GM13977 (cell line): ENCODE measurements around the gene KLHL24.

Source experiments
- DNase-seq: peaks from one replicate; pipeline ENCODE4 v3.0.0; 2012; ENCODE audit warnings: low spot score
- in situ Hi-C: fragments of 300-500 bp; cut with MboI; formaldehyde crosslinking; loops from one replicate; pipeline ENCODE4 v1.12.0; 2022; ENCODE audit warnings: low sequenced_read_pairs, low pct_unique_long_range_greater_than_20kb, mixed read lengths, inconsistent platforms; ENCODE audit not compliant: unreplicated experiment
- TF ChIP-seq, protein P1 (sequence below): IDR thresholded peaks from 2 replicates; pipeline ENCODE4 v1.5.1; 2012; ENCODE audit warnings: mild to moderate bottlenecking, control low read depth; ENCODE audit not compliant: insufficient read depth; ENCODE audit errors: extremely low read depth, missing control alignments

KLHL24 gene, protein sequence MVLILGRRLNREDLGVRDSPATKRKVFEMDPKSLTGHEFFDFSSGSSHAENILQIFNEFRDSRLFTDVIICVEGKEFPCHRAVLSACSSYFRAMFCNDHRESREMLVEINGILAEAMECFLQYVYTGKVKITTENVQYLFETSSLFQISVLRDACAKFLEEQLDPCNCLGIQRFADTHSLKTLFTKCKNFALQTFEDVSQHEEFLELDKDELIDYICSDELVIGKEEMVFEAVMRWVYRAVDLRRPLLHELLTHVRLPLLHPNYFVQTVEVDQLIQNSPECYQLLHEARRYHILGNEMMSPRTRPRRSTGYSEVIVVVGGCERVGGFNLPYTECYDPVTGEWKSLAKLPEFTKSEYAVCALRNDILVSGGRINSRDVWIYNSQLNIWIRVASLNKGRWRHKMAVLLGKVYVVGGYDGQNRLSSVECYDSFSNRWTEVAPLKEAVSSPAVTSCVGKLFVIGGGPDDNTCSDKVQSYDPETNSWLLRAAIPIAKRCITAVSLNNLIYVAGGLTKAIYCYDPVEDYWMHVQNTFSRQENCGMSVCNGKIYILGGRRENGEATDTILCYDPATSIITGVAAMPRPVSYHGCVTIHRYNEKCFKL

DNA sequence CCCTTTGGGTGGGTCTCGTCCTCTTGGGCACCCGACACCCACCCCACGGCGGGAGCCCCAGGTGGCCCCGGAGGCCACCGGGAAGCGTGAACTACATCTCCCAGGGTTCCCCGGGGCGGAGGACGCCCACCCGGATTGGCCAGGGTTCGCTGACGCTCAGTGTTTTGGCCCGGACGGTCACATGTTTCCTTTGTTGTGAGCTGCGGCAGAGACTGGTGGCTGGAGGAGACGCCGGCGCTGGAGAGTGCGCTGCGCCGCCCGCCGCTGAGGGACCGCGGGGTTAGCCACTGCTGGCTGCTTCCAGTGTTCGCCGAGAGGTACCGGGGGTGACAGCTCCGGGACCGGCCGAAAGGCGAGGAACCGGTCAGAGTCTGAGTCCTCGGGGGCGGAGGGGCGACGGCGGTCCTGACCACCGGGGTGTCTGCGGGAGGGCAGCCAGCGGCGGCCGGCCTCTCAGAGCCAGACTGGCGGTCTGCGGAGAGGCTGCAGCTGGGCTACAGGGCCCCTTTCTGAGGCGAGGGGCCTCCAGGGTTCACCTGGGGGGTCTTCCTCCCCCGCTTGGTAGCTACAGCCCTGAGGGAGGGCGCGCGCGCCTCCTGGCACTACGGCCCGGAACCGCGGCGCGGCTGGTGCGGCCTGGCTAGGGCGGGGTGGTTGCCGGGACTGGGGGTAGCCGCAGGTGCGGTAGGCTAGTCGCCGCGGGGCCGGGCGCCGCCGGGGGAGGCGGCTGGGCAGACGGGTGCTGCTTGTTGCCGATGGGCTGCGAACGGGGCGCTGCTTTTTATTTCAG, at the start of gene KLHL24:
KLHL24 (plus strand) TSS at position 193 of the 790 bp plus-strand sequence. CDS start 14,734 bp downstream, outside the sequence.
- TF ChIP-seq, protein P1, sequence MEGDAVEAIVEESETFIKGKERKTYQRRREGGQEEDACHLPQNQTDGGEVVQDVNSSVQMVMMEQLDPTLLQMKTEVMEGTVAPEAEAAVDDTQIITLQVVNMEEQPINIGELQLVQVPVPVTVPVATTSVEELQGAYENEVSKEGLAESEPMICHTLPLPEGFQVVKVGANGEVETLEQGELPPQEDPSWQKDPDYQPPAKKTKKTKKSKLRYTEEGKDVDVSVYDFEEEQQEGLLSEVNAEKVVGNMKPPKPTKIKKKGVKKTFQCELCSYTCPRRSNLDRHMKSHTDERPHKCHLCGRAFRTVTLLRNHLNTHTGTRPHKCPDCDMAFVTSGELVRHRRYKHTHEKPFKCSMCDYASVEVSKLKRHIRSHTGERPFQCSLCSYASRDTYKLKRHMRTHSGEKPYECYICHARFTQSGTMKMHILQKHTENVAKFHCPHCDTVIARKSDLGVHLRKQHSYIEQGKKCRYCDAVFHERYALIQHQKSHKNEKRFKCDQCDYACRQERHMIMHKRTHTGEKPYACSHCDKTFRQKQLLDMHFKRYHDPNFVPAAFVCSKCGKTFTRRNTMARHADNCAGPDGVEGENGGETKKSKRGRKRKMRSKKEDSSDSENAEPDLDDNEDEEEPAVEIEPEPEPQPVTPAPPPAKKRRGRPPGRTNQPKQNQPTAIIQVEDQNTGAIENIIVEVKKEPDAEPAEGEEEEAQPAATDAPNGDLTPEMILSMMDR, result no peak
- in situ Hi-C loops, result no loop called here
- peak; percentile 89 for DNase-seq

DNA sequence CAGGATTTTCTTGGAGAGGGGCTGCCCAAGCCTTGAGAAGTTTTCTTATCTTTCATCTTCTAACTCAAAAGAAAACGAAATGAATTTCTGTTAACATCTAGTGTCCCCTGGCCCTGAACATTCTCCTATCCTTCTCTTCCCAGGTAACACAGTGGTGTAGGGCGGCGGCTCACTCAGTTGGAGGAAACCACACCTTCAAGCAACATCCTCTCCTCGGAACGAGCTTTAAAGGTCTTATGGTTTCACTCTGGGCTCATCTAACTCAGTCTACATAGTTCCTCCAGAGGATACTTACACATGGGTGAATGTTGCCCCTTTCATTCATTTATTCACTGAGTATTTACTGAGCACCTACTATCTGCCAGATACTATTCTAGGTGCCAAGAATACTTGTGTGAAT, 48.9 kb upstream of the KLHL24 start:
- DNase-seq, result no peak
- TF ChIP-seq, protein P1, result no peak
- in situ Hi-C loops, result no loop called here

DNA sequence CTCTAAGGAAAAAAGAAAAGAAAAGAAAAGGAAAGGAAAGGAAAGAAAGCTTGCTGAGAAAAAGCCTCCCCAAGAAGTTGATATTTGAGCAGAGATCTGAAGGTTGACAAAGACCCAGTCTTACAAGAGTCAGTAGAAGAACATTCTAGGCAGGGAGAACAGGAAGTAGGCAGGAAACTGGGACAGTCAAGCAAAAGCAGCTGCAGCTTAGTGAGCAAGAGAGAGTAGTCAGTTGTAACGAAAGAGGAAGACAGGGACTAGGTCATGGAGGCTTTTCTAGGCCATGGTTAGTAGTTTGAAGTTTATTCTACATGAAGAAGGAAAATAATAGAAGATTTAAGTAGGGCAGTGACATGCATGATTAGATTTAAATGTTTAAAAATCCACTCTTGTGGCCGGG, 48.1 kb upstream of the KLHL24 start:
- TF ChIP-seq, protein P1, result no peak
- DNase-seq, result no peak
- in situ Hi-C loops, result no loop called here

DNA sequence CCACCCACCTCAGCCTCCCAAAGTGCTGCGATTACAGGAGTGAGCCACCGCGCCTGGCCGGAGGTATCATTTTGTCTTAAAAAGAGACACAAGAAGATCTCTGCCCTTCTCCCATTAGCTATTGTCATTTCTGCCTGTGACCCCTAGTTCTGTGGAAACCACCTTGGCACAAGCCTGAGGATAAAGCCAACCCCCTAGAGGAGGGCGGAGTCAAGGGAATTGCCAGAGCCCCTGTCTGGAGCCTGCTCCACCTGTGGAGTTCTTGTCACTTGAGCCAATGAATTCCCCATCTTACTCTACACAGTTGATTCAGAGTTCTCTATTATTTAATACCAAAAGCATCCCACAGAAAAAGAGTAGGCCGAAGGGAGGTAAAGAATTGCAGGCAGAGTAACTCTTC, 45.0 kb upstream of the KLHL24 start:
- TF ChIP-seq, protein P1, result no peak
- in situ Hi-C loops, result no loop called here
- DNase-seq, result no peak

DNA sequence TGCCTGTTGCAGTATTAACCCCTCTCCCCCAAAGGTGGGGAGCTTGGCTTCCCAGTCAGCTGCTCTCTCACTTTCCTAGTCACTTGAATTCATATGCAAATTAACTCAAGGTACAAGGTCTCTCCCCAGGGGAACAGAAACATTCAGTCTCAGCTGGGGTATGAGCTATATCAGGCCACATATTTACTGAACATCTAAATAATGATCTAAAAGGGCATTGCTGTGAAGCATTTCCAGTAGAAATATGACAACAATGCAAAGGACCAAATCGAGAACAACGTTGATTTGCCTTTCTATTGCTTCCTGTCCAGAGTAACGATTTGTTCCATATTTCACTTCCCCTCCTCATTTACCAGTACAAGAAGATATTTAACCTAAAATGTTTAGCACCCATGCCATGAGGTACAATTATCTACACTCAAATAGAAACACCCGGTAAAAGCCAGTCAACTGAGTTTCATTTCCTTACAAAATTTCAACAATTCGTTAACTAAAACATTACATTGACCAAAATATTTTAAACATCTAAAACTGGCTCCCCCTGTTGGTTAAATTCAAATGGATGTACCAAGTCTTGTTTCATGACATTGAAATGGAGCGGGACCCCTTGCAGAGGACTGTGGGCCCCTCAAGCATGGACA, 43.4 kb upstream of the KLHL24 start:
- in situ Hi-C loops, result no loop called here
- TF ChIP-seq, protein P1, result peak; percentile 53
- peak; percentile 57 for DNase-seq

DNA sequence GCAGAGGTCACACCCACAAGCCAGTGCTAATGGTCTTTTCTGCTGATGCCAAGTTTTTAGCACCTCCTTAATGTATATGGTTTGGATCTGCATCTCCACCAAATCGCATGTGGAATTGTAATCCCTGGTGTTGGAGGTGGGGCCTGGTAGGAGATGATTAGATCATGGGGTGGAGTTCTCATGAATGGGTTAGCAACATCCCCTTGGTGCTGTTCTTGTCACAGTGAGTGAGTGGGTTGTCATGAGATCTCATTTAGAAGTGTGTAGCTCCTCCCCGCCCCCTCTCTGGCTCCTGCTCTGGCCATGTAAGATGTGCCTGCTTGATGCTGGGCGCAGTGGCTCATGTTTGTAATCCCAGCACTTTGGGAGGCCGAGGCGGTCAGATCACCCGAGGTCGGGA, 42.6 kb upstream of the KLHL24 start:
- in situ Hi-C loops, result no loop called here
- no peak for DNase-seq
- TF ChIP-seq, protein P1, result no peak
